Uterus (tissue), 2 donors: ENCODE measurements around the gene MSL3.

ENCODE experiments used
- POLR2A ChIP-seq, 2 donors: fragments of 450-650 bp; IDR thresholded peaks; one replicate each; pipeline ENCODE4 v1.6.1; 2016; ENCODE audit warnings: antibody characterized with exemption in 2 of 2, mild to moderate bottlenecking in 1 of 2, moderate library complexity in 1 of 2
- TF ChIP-seq, protein P1 (sequence below), 4 experiments: fragments of 200-600 bp in 2 of 4; fragments of 450-650 bp in 2 of 4; sonication (generic) in 2 of 4; IDR thresholded peaks; one replicate each; pipeline ENCODE4 v1.5.1; 2016 to 2019; ENCODE audit warnings: antibody characterized with exemption in 4 of 4, mild to moderate bottlenecking in 2 of 4, moderate library complexity in 1 of 4

DNA sequence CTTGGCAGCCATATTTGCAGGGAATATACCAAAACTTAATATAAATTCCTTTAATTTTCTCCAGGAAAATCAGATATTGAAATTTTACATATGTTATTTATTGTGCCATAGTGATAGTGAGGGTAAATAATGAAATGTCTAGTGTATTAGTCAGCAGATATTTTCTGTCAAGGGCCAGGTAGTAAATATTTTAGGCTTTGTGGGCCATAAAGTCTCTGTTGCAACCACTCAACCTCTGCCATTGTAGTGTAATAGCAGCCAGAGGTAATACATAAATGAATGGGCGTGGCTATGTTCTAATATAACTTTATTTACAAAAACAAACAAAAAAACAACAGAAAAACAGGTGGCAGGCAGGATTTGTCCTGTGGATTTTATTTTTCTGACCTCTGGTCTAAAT is 33.5 kb downstream of the MSL3 start:
- TF ChIP-seq POLR2A (IDR thresholded peaks at IDR 0.05), result no peak
- TF ChIP-seq, protein P1, sequence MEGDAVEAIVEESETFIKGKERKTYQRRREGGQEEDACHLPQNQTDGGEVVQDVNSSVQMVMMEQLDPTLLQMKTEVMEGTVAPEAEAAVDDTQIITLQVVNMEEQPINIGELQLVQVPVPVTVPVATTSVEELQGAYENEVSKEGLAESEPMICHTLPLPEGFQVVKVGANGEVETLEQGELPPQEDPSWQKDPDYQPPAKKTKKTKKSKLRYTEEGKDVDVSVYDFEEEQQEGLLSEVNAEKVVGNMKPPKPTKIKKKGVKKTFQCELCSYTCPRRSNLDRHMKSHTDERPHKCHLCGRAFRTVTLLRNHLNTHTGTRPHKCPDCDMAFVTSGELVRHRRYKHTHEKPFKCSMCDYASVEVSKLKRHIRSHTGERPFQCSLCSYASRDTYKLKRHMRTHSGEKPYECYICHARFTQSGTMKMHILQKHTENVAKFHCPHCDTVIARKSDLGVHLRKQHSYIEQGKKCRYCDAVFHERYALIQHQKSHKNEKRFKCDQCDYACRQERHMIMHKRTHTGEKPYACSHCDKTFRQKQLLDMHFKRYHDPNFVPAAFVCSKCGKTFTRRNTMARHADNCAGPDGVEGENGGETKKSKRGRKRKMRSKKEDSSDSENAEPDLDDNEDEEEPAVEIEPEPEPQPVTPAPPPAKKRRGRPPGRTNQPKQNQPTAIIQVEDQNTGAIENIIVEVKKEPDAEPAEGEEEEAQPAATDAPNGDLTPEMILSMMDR (IDR thresholded peaks at IDR 0.05), result no peak
